H1 (cell line): ENCODE measurements around the gene CRTC2. TPM values are rescaled to one million over a fixed set of nuclear protein-coding genes. Genes with fewer than 3 reads are reported as not detected.

Experiments
- BRCA1 ChIP-seq: IDR thresholded peaks from 2 replicates; pipeline ENCODE4 v1.6.1; 2012; ENCODE audit warnings: low read depth, low read length, improper control_type of control experiment
- CBX5 ChIP-seq: fragments of 300-800, 300-1000 bp; sonication (generic); IDR thresholded peaks from 2 replicates; pipeline ENCODE4 v1.7.1; 2016; ENCODE audit warnings: antibody characterized with exemption, low read length, low read depth
- CEBPB ChIP-seq: IDR thresholded peaks from 2 replicates; pipeline ENCODE4 v1.6.1; 2012; ENCODE audit warnings: low read depth, low read length
- CHD1 ChIP-seq: IDR thresholded peaks from 2 replicates; pipeline ENCODE4 v1.6.1; 2012; ENCODE audit warnings: low read depth, low read length, improper control_type of control experiment
- CHD2 ChIP-seq: IDR thresholded peaks from 2 replicates; pipeline ENCODE4 v1.6.1; 2012; ENCODE audit warnings: low read length, improper control_type of control experiment
- CTBP2 ChIP-seq: IDR thresholded peaks from 2 replicates; pipeline ENCODE4 v1.7.0; 2011; ENCODE audit warnings: borderline replicate concordance, mild to moderate bottlenecking, moderate library complexity, mixed read lengths, low read length; ENCODE audit not compliant: insufficient read depth, insufficient read length
- EZH2 ChIP-seq: fragments of 200-600 bp; sonication (generic); IDR thresholded peaks from 2 replicates; pipeline ENCODE4 v1.7.1; 2012; ENCODE audit warnings: low read depth, mild to moderate bottlenecking, moderate library complexity, low read length, inconsistent platforms; ENCODE audit not compliant: severe bottlenecking
- HDAC6 ChIP-seq: IDR thresholded peaks from one replicate; pipeline ENCODE4 v1.7.1; 2012; ENCODE audit warnings: low read depth, mild to moderate bottlenecking, inconsistent platforms, low read length, moderate library complexity
- JUN ChIP-seq: IDR thresholded peaks from 2 replicates; pipeline ENCODE4 v1.6.1; 2011; ENCODE audit warnings: low read depth, mild to moderate bottlenecking, improper control_type of control experiment, low read length
- MAFK ChIP-seq: IDR thresholded peaks from 2 replicates; pipeline ENCODE4 v1.6.1; 2012; ENCODE audit warnings: low read depth, mild to moderate bottlenecking, improper control_type of control experiment, low read length
- NRF1 ChIP-seq: IDR thresholded peaks from 2 replicates; pipeline ENCODE4 v1.6.1; 2011; ENCODE audit warnings: mild to moderate bottlenecking, low read depth, low read length, improper control_type of control experiment
- PHF8 ChIP-seq: fragments of 200-600 bp; sonication (generic); conservative IDR thresholded peaks from 2 replicates; pipeline ENCODE4 v1.7.1; 2012; ENCODE audit warnings: low read depth, mild to moderate bottlenecking, inconsistent platforms, low read length, moderate library complexity
- POU5F1 ChIP-seq: IDR thresholded peaks from 2 replicates; pipeline ENCODE4 v1.6.1; 2011; ENCODE audit warnings: low read depth, mild to moderate bottlenecking, low read length, moderate library complexity
- RAD21 ChIP-seq, 2 experiments: IDR thresholded peaks in 1 of 2; conservative IDR thresholded peaks in 1 of 2; 2 replicates each; pipeline ENCODE4 v1.6.1; 2011; ENCODE audit warnings: low read depth in 2 of 2, low read length in 2 of 2, improper control_type of control experiment in 1 of 2, inconsistent platforms in 1 of 2, mild to moderate bottlenecking in 1 of 2, moderate library complexity in 1 of 2
- RFX5 ChIP-seq: IDR thresholded peaks from 2 replicates; pipeline ENCODE4 v1.6.1; 2011; ENCODE audit warnings: low read depth, low read length, improper control_type of control experiment, borderline replicate concordance
- RNF2 ChIP-seq: fragments of 200-900, 300-1000 bp; sonication (generic); IDR thresholded peaks from 2 replicates; pipeline ENCODE4 v1.7.1; 2016; ENCODE audit warnings: borderline replicate concordance, low read depth, mild to moderate bottlenecking, antibody characterized with exemption, low read length; ENCODE audit not compliant: poor library complexity, severe bottlenecking; ENCODE audit errors: missing control alignments
- SIRT6 ChIP-seq: IDR thresholded peaks from one replicate; pipeline ENCODE4 v1.7.1; 2012; ENCODE audit warnings: low read length, inconsistent platforms
- SP1 ChIP-seq: IDR thresholded peaks from 2 replicates; pipeline ENCODE4 v1.6.1; 2011; ENCODE audit warnings: low read depth, low read length
- SP2 ChIP-seq: IDR thresholded peaks from 2 replicates; pipeline ENCODE4 v1.6.1; 2012; ENCODE audit warnings: mild to moderate bottlenecking, low read length, inconsistent platforms
- SP4 ChIP-seq: IDR thresholded peaks from 2 replicates; pipeline ENCODE4 v1.6.1; 2012; ENCODE audit warnings: low read length, inconsistent platforms
- TAF7 ChIP-seq: optimal IDR thresholded peaks from 2 replicates; pipeline ENCODE3; 2011; ENCODE audit warnings: low read depth, mild to moderate bottlenecking, inconsistent platforms, low read length, moderate library complexity, borderline replicate concordance
- YY1 ChIP-seq: IDR thresholded peaks from 2 replicates; pipeline ENCODE4 v1.6.1; 2011; ENCODE audit warnings: low read depth, mild to moderate bottlenecking, low read length
- polyA plus RNA-seq, 7 experiments: library from polyadenylated mRNA; depleted of rRNA in 3 of 7; stranded (reverse) in 5 of 7; unstranded in 2 of 7; fragments of >200 nt in 5 of 7; fragments of 200-250 nt in 2 of 7; gene quantifications; 1 replicate in 5 of 7; 2 replicates in 1 of 7; 4 replicates in 1 of 7; pipeline versions ENCODE4 v1.2.1 to v1.2.3, GENCODE V29; 2011 to 2013; ENCODE audit warnings: missing spikeins in 2 of 7, mixed read lengths in 2 of 7
- total RNA-seq: library from RNA; stranded (reverse); fragmentation: NEBNext Ultra II Directional; extraction: Animal tissue kit (Norgen Biotek cat#: 25700); gene quantifications from 2 replicates; pipeline ENCODE4 v1.2.1, GENCODE V29; 2021
- TF ChIP-seq, protein P1 (sequence below): IDR thresholded peaks from 2 replicates; pipeline ENCODE4 v1.6.1; 2012; ENCODE audit warnings: low read length, inconsistent platforms

Gene CRTC2
- total and polyA plus RNA-seq, 2 of the 8 experiments (the other 6 are each of a cell fraction or from before 2014, with no cell fraction given), result 28.6 to 34.3 TPM

DNA sequence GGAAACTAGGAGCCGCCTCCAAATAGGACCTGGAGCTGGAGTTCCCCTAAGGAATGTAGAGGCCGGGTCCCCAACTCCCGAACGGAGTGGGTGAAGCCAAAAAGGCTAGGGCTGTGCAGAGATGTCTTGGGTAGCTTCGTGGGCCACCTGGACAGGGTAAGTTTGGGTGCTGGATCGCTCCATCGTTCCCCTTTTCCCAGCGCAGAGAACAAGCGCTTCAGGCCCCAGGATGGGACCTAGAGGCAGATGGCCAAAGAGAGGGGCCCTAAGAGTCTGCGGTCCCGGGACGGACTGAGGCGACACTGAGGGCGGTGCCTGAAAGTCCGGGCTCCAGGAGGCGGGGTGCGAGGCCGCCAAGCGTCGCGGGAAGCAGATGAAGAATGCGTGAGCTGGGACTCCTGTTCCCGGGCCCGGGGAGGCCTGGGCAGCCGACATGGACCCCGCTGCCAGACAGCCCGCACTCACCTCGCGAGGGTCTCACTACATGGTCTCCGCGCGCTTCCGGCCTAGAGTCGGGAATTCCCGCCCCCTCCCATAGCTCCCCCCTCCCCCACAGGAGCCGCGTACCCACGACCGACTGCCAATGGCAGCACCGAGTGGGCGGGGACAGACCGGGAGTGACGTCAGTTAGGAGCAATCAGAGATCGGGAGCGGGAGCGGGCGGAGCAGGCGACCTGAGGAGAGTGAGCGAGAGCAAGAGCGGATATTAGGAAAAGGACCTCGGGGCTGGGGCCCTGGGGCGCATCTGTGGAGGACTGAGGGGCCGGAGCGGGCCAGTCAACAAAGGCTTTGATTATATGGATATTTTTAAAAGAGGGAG is 4.8 kb upstream of the CRTC2 start, which contains the start of gene SLC39A1 (continued):
- no peak for TF ChIP-seq TAF7
- peak; percentile 85 for TF ChIP-seq CHD2
- no peak for TF ChIP-seq CHD1
- TF ChIP-seq, protein P1, sequence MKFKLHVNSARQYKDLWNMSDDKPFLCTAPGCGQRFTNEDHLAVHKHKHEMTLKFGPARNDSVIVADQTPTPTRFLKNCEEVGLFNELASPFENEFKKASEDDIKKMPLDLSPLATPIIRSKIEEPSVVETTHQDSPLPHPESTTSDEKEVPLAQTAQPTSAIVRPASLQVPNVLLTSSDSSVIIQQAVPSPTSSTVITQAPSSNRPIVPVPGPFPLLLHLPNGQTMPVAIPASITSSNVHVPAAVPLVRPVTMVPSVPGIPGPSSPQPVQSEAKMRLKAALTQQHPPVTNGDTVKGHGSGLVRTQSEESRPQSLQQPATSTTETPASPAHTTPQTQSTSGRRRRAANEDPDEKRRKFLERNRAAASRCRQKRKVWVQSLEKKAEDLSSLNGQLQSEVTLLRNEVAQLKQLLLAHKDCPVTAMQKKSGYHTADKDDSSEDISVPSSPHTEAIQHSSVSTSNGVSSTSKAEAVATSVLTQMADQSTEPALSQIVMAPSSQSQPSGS, result no peak
- TF ChIP-seq RNF2, result no peak
- TF ChIP-seq SIRT6, result no peak
- TF ChIP-seq NRF1, result no peak
- TF ChIP-seq YY1, result no peak
- no peak for TF ChIP-seq POU5F1
- TF ChIP-seq CBX5, result no peak
- no peak for TF ChIP-seq EZH2
- TF ChIP-seq SP1, result peak; percentile 95
- no peak for TF ChIP-seq HDAC6
- TF ChIP-seq JUN, result no peak
- no peak for TF ChIP-seq RFX5
- TF ChIP-seq SP4, result no peak
- no peak for TF ChIP-seq CTBP2
- no peak for TF ChIP-seq CEBPB
- no peak for TF ChIP-seq MAFK
- TF ChIP-seq BRCA1, result peak; percentile 43; the same call in 1 of the 2 replicates
- TF ChIP-seq RAD21 (IDR thresholded peaks at IDR 0.05 in 1 of 2, conservative IDR thresholded peaks at IDR 0.05 in 1 of 2; ENCODE audit: low read depth in 2 of 2, low read length in 2 of 2), result no peak
- peak; percentile 65 for TF ChIP-seq SP2
- TF ChIP-seq PHF8, result peak; percentile 44; the same call in 1 of the 2 replicates
